OCI-LY7 (cell line): ENCODE results near the gene SRPK2. TPM values are rescaled to one million over a fixed set of nuclear protein-coding genes. Genes with fewer than 3 reads are reported as not detected.
A peak's percentile ranks its signal among the peaks of the same experiment; 100 is the strongest.

Experiments used
- BruUV-seq: library from RNA; stranded (reverse); fragments of 400-500 nt; replicated peaks from 2 replicates; lab custom pipeline; 2021; lab: Mats Ljungman, UMichigan
- CTCF ChIA-PET: fragments of 300-600 bp; sonication (Branson Sonifier 250); formaldehyde crosslinking; loops from one replicate; lab custom pipeline; 2022; ENCODE audit warnings: antibody characterized with exemption; ENCODE audit not compliant: unreplicated experiment; lab: Charles Lee
- POLR2A ChIA-PET: fragments of 300-600 bp; sonication (Branson Sonifier 250); formaldehyde crosslinking; loops from one replicate; lab custom pipeline; 2022; ENCODE audit warnings: antibody characterized with exemption; lab: Charles Lee
- DNase-seq: peaks from one replicate; pipeline ENCODE4 v3.0.0-alpha.2; 2015; ENCODE audit warnings: low spot score
- H2AFZ ChIP-seq: fragments of 200-600 bp; sonication (generic), shearing (Covaris generic); 2 replicates; pipeline ENCODE4 v1.6.1; 2014; ENCODE audit warnings: mild to moderate bottlenecking, antibody characterized with exemption, low read length, moderate library complexity
- H3K27ac ChIP-seq: fragments of 200-600 bp; sonication (generic); 2 replicates; pipeline ENCODE4 v1.5.1; 2014; ENCODE audit warnings: mixed run types, low read depth, mild to moderate bottlenecking, moderate library complexity, low read length, inconsistent platforms; ENCODE audit not compliant: poor library complexity, severe bottlenecking
- H3K36me3 ChIP-seq: fragments of 200-600 bp; sonication (generic); 2 replicates; pipeline ENCODE4 v1.6.1; 2014; ENCODE audit warnings: mild to moderate bottlenecking, antibody characterized with exemption, low read length, moderate library complexity, mixed read lengths; ENCODE audit not compliant: insufficient read depth
- H3K4me1 ChIP-seq: fragments of 200-600 bp; sonication (generic); 2 replicates; pipeline ENCODE4 v1.5.1; 2014; ENCODE audit warnings: mild to moderate bottlenecking, low read length; ENCODE audit not compliant: insufficient read depth, poor library complexity, severe bottlenecking
- H3K4me2 ChIP-seq: fragments of 200-600 bp; sonication (generic); 2 replicates; pipeline ENCODE4 v1.6.1; 2014; ENCODE audit warnings: mild to moderate bottlenecking, low read length
- H3K4me3 ChIP-seq: fragments of 200-600 bp; sonication (generic); 2 replicates; pipeline ENCODE4 v1.5.1; 2014; ENCODE audit warnings: mild to moderate bottlenecking, low read depth, low read length; ENCODE audit not compliant: poor library complexity, severe bottlenecking
- H3K79me2 ChIP-seq: fragments of 200-600 bp; sonication (generic); 2 replicates; pipeline ENCODE4 v1.6.1; 2016; ENCODE audit warnings: low read depth, mild to moderate bottlenecking, low read length, moderate library complexity, mixed read lengths; ENCODE audit not compliant: insufficient read depth
- H3K9me2 ChIP-seq: fragments of 200-600 bp; sonication (generic); 2 replicates; pipeline ENCODE4 v1.6.1; 2016; ENCODE audit warnings: mild to moderate bottlenecking, low read length, mixed read lengths; ENCODE audit not compliant: insufficient read depth
- H3K9me3 ChIP-seq: fragments of 200-600 bp; sonication (generic); 2 replicates; pipeline ENCODE4 v1.6.1; 2014; ENCODE audit warnings: mild to moderate bottlenecking, mixed run types, low read length, mixed read lengths
- H4K20me1 ChIP-seq: fragments of 200-600 bp; sonication (generic); 2 replicates; pipeline ENCODE4 v1.6.1; 2014; ENCODE audit warnings: mild to moderate bottlenecking, antibody characterized with exemption, low read length, moderate library complexity, mixed read lengths; ENCODE audit not compliant: insufficient read depth
- CTCF ChIP-seq: fragments of 200-600 bp; sonication (generic); conservative IDR thresholded peaks from 2 replicates; pipeline ENCODE4 v1.5.1; 2014; ENCODE audit warnings: mild to moderate bottlenecking, antibody characterized with exemption, low read length, moderate library complexity, mixed read lengths
- EZH2phosphoT487 ChIP-seq: fragments of 200-600 bp; sonication (generic); IDR thresholded peaks from 2 replicates; pipeline ENCODE4 v1.6.1; 2018; ENCODE audit warnings: low read depth, borderline replicate concordance, mild to moderate bottlenecking, mixed run types, antibody characterized with exemption, low read length, moderate library complexity, mixed read lengths
- intact Hi-C: fragments of 100-400 bp; cut with micrococcal nuclease; formaldehyde crosslinking; loops from one replicate; pipeline ENCODE4 v1.10.0; 2022; ENCODE audit not compliant: unreplicated experiment
- total RNA-seq, 2 experiments: library from RNA; depleted of rRNA in 1 of 2; stranded (reverse); fragments of >200 nt in 1 of 2; shearing (Covaris generic) in 1 of 2; gene quantifications; 2 replicates each; pipeline ENCODE4 v1.2.3, GENCODE V29; 2014 to 2022

The SRPK2 gene
- total RNA-seq, 2 experiments from 2014 or later, result 22.1 to 26.8 TPM

- CTCF ChIA-PET, result no interaction called here
Measured at GRCh38 chr7:105353752-105354328, 34.9 kb downstream of the SRPK2 start.

GRCh38 chr7:105352901-105353668 is 35.6 kb downstream of the SRPK2 start:
- no peaks in the 10 kb centered on the region for H3K36me3 ChIP-seq
- no peaks in the 10 kb centered on the region for H3K9me3 ChIP-seq
- no peak overlapping the region for H3K4me3 ChIP-seq
- H3K4me2 ChIP-seq, result no peak overlapping the region
- no peaks in the 10 kb centered on the region for H3K9me2 ChIP-seq
- CTCF ChIA-PET, result no interaction called here
- no peak overlapping the region for H3K27ac ChIP-seq
- H3K4me1 ChIP-seq, result peaks cover 28% of the 10 kb centered on the region
- peaks cover 4% of the 10 kb centered on the region; the same call in 1 of the 2 replicates for H4K20me1 ChIP-seq
- POLR2A ChIA-PET, result interaction anchor here (0.7 to 0.8 kb wide), 3 partner anchors 8 to 411 kb away, joined by 3 to 4 read pairs (median 3); no protein-coding TSS in a partner anchor
- no peak overlapping the region for H2AFZ ChIP-seq
- no peak for TF ChIP-seq CTCF
- TF ChIP-seq EZH2phosphoT487, result no peak
- peaks cover 8% of the 10 kb centered on the region; the same call in 1 of the 2 replicates for H3K79me2 ChIP-seq
- intact Hi-C loops, result no loop called here
- no TSS peak for BruUV-seq
- DNase-seq, result no peak

More at GRCh38 chr7:105353752-105354328, 34.9 kb downstream of the SRPK2 start:
- no peaks in the 10 kb centered on the region for H3K9me3 ChIP-seq
- no peak overlapping the region for H3K4me3 ChIP-seq
- TF ChIP-seq EZH2phosphoT487 (no peak), CTCF (no peak)
- DNase-seq, result peak; percentile 11
- peaks cover 28% of the 10 kb centered on the region for H3K4me1 ChIP-seq
- peaks cover 8% of the 10 kb centered on the region; the same call in 1 of the 2 replicates for H3K79me2 ChIP-seq
- no peak overlapping the region for H3K27ac ChIP-seq
- H2AFZ ChIP-seq, result no peak overlapping the region
- no peaks in the 10 kb centered on the region for H3K9me2 ChIP-seq
- H3K4me2 ChIP-seq, result no peak overlapping the region
- intact Hi-C loops, result no loop called here
- no TSS peak for BruUV-seq
- POLR2A ChIA-PET, result interaction anchor here (0.7 to 0.8 kb wide), 2 partner anchors 34 to 412 kb away, joined by 3 to 4 read pairs; no protein-coding TSS in a partner anchor
- no peaks in the 10 kb centered on the region for H3K36me3 ChIP-seq
- H4K20me1 ChIP-seq, result peaks cover 4% of the 10 kb centered on the region; the same call in 1 of the 2 replicates
